ENCODE results near the gene IDH1. TPM values are rescaled to one million over a fixed set of nuclear protein-coding genes. Genes with fewer than 3 reads are reported as not detected.

The IDH1 gene
- total RNA-seq, result 52.2 and 63.2 TPM in 2 replicates

DNA sequence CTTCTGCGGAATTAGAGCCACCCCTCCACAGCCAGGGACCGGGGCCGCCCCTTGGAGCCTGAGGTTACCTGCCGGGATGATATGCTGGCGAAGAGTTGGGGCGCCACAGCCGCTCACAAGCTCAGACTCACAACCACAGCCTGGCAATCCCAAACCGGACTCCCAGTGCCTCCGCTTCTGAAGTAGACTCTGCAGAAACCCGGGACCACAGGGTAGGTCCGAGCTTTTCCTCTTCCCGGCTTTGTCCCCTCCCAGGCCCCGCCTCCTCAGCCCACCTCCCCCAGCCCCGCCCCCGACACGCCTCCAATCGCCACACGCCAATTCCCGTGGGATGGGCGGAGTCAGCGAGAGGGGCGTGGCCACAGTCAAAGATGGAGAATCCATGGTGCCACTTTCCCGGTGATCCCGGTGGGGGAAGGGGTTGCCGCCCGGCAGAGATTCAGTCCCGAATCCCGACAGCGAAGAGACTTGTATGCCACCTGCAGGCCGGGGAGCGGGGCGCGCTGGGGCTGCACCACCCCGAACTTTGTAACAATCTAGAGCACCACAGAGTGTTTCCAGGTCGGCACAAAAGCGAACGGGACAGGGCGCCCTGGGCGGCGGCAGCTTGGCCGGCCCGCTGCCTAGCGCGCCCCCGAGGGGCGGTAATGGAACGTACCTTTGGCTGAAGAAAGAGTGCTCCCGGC is at the start of gene IDH1:
Gene IDH1 (minus strand): TSS at position 201 of the 686 bp plus-strand sequence. CDS start 3,520 bp downstream, outside the sequence.

GRCh38 chr2:208265801-208266552 is 11.1 kb upstream of the IDH1 start, which contains the start of gene PIKFYVE:
PIKFYVE (plus strand) TSS chr2:208266255; CDS start chr2:208271520, 5,265 bp downstream.

GRCh38 chr2:208189810-208190503 is 64.9 kb downstream of the IDH1 start, which contains the start of gene C2orf80:
C2orf80 (minus strand) TSS chr2:208190030; CDS start chr2:208186986, 3,044 bp downstream.

Other genes with a start within 250 kb of the IDH1 start
- gene PLEKHM3, start 229.5 kb downstream of the IDH1 start, total RNA-seq, result 3.7 and 11.8 TPM in 2 replicates
- not detected in 2 replicates for gene CRYGD, start 130.5 kb downstream of the IDH1 start, total RNA-seq
- gene CRYGC, start 125.2 kb downstream of the IDH1 start, total RNA-seq, result not detected in 2 replicates
- not detected in 2 replicates for gene CRYGB, start 108.9 kb downstream of the IDH1 start, total RNA-seq
- gene CRYGA, start 91.5 kb downstream of the IDH1 start, total RNA-seq, result not detected in 2 replicates
- gene C2orf80, start 65.0 kb downstream of the IDH1 start, total RNA-seq, result not detected in 2 replicates
- 9.3 and 17.5 TPM in 2 replicates for gene PIKFYVE, start 11.2 kb upstream of the IDH1 start, total RNA-seq
- gene PTH2R, start 151.7 kb upstream of the IDH1 start, total RNA-seq, result 2.3 TPM in 1 of 2 replicates, not detected in the other